ENCODE data around the gene OR5B3. TPM values are rescaled to one million over a fixed set of nuclear protein-coding genes. Genes with fewer than 3 reads are reported as not detected.

OR5B3 gene
- total and polyA plus RNA-seq, 2 donors (not counting 3 experiments of a cell fraction or from before 2014, with no cell fraction given), result not detected

GRCh38 chr11:58392746-58393145 lies 13.9 kb downstream of the OR5B3 start:
- no peak overlapping the region for H2AFZ ChIP-seq (ENCODE audit: low read depth, low read length)

More at GRCh38 chr11:58392746-58393145, 13.9 kb downstream of the OR5B3 start:
- dilution Hi-C loops (cut with MboI; ENCODE audit: extremely low pct_ligation_motif_present, low sequenced_read_pairs) (no loop called here), intact Hi-C loops (cut with micrococcal nuclease) (no loop called here)
- no peaks in the 10 kb centered on the region for H3K9me1 ChIP-seq (replicated peaks; ENCODE audit: control insufficient read depth, extremely low read depth, insufficient read depth, low read length)
- CTCF ChIA-PET, result interaction anchor here (1.6 kb wide), 1 partner anchor 9 kb away, joined by 4 read pairs; no protein-coding TSS in a partner anchor
- no peaks in the 10 kb centered on the region for H4K20me1 ChIP-seq (replicated peaks; ENCODE audit: control insufficient read depth, extremely low read depth, insufficient read depth, low read length)
- no peak overlapping the region for H3K4me3 ChIP-seq (replicated peaks in 1 of 3; ENCODE audit: insufficient read depth in 1 of 3, low read depth in 1 of 3, low read length in 3 of 3)
- H3K27ac ChIP-seq (ENCODE audit: insufficient read depth, low read depth, low read length), result peak overlapping the region; percentile 32
- DNase-seq (ENCODE audit: low read depth, low spot score) (peak; percentile 11), FAIRE-seq (peak; percentile 21)
- no peak overlapping the region for H3K4me2 ChIP-seq (ENCODE audit: insufficient read depth, low read length)
- H3K27me3 ChIP-seq (ENCODE audit: control insufficient read depth in 2 of 2, insufficient read depth in 2 of 2, low read length in 2 of 2), result no peaks in the 10 kb centered on the region
- no peaks in the 10 kb centered on the region for H3K9me3 ChIP-seq (replicated peaks; ENCODE audit: control insufficient read depth, insufficient read depth, low read length)
- POLR2A ChIA-PET, result no interaction called here
- no peak overlapping the region for H3K9ac ChIP-seq (replicated peaks; ENCODE audit: extremely low read depth, insufficient read depth, low read length)
- H3K79me2 ChIP-seq (ENCODE audit: control insufficient read depth, insufficient read depth, low read length), result no peaks in the 10 kb centered on the region
- no peak for TF ChIP-seq GATA2 (IDR thresholded peaks at IDR 0.05; ENCODE audit: insufficient read depth, insufficient read length, low read depth, low read length)
- TF ChIP-seq MAX (IDR thresholded peaks at IDR 0.05; ENCODE audit: insufficient read depth, insufficient read length), result no peak
- no peak for TF ChIP-seq MYC (IDR thresholded peaks at IDR 0.05; ENCODE audit: low read depth, low read length)
- TF ChIP-seq EZH2 (IDR thresholded peaks at IDR 0.05; ENCODE audit: borderline replicate concordance, low read depth, low read length, severe bottlenecking), result no peak
- no peak for TF ChIP-seq FOS (IDR thresholded peaks at IDR 0.05; ENCODE audit: borderline replicate concordance, insufficient read depth, low read length)
- no peak for TF ChIP-seq POLR2A (IDR thresholded peaks at IDR 0.05; ENCODE audit: low read depth, low read length)
- TF ChIP-seq CTCF (IDR thresholded peaks at IDR 0.05; ENCODE audit: extremely low read depth in 1 of 2, insufficient read depth in 1 of 2, low read depth in 1 of 2, low read length in 2 of 2), result no peak
- no peak for TF ChIP-seq POLR2AphosphoS5 (IDR thresholded peaks at IDR 0.05; ENCODE audit: insufficient read depth, low read depth, low read length)
- TF ChIP-seq JUN (IDR thresholded peaks at IDR 0.05; ENCODE audit: borderline replicate concordance, insufficient read depth, insufficient read length, low read depth), result no peak
- no TSS peak for BruUV-seq (replicated peaks)
- peaks cover 18% of the 10 kb centered on the region for H3K4me1 ChIP-seq (ENCODE audit: control insufficient read depth, extremely low read depth, insufficient read depth, low read length)
- H3K36me3 ChIP-seq (ENCODE audit: control insufficient read depth in 2 of 2, extremely low read depth in 1 of 2, insufficient read depth in 2 of 2, low read length in 2 of 2), result no peaks in the 10 kb centered on the region

Measured in endothelial cell of umbilical vein (primary cell).